HG02588 (cell line): ENCODE measurements around the gene GID8.
"Not testable (repeated sequence)": the region's sequence is repeated elsewhere in the genome, so short reads cannot be mapped to it uniquely, and the experiment has no call there.

ENCODE experiments used
- ATAC-seq: cut with Tn5 transposase; IDR thresholded peaks from one replicate; pipeline ENCODE4 v1.9.1; 2021; ENCODE audit warnings: mild to moderate bottlenecking, moderate library complexity; ENCODE audit not compliant: unreplicated experiment

GID8 gene

GRCh38 chr20:62956387-62957135, 18.6 kb downstream of the GID8 start:
- no peak for ATAC-seq

DNA sequence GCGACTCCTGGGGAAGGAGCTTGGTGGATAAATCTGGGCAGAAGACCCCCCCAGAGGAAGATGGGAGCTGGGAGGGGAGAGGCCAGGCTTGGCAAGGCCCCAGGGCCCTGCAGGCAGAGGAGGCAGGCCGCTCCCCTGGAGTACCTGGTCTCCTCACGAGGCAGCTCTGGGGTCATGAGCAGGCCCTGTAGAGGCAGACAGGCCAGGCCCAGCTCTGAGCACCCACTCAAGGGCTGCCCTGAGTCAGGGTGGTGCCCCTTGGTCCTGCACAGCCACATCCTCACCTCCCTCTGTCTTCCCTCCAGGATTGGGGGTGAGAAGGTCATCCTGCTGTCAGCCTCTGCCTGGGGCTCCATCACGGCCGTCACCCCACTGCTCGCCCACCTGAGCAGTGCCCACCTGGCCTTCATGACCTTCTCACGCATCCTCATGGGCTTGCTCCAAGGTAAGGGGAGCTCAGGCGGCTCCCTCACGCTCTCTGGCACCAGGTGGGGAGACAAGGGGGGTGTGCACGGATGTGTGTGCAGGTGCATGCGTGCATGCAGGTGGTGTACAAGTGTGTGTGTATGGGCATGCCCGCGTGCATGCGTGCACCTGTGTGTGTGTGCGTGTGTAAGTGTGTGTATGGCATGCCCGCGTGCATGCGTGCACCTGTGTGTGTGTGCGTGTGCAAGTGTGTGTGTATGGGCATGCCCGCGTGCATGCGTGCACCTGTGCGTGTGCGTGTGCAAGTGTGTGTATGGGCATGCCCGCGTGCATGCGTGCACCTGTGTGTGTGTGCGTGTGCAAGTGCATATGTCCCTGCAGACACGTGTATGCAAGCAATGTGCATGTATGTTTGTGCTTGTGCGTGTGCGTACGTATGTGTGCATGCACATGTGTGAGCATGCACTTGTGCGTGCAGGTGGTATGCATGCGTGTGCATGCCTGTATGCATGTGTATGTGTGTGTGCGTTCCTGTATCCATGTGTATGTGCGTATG, 19.5 kb downstream of the GID8 start:
- ATAC-seq: no peak

DNA sequence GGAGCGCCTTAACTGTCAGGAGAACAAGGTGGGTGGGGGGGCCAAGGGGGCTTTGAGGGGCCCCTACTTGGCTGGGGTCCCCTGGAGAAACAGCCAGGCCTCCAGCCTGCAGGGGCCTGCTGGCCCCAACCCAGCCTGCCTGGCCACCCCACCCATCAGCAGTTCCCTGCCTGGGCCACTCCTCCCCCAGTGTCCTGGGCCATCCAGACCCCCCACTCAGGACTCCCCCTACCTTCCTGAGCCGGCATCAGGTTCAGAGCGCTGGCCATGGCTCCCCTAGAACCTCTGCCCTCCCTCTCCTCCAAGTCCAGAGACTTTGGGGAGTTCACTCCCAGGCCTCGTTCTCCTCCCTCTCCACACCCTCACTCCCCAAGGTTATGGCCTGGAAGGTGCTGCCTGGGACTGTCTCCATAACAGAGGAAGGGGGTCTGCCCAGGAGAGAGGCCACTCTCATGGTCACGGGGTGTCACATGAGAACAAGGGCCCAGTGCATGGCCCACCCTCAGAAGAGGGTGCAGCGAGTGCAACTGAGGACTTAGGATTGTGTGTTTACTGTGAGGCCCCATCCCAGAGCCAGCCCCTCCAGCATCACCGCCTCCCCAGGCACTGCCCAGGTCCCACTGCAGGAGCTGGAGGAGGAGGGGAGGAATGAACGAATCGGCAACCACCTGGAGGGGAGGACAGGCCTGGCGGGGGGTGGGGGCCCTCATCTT, 20.6 kb downstream of the GID8 start:
- ATAC-seq: no peak

DNA sequence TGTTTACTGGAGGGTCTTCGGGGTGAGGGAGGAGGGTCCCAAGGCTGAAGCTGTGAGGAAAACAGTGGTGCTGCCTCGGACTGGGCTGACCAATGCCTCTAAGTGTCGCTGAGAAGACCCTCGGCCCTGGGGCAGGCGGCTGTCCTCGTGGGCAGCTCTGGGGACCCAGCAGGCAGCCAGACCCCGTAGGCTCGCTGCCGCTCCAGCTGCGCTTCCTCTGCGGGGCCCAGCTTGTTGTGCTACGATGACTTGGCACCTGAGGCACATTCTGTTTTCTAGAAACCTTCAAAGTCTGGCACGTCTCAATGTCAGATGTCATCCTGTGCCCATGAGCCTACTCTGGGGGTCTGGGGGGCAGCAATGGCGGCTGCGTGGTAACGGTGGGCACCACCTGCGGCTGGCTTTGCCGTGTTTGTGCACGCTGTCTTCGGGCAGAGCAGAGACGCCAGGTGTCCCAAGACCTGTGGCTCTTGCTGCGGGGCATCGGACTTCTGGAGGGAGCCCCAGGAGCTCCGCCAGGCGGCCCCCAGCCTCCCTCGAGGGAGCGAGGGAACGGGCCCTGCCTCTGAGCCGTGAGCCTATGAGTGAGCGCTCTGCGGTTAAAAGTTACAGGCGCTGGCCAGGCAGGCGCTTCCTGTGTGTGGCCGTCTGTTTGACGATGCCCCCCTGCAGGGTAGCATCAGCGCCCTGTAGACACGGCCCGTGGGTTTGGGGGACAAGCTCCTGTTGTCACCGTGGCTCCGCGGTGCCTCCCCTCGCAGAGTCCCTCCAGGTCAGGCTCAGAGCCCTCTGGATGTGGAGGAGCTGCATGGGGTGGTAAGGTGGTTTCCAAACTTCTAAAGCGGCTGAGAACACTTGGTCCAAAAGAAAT, 21.4 kb downstream of the GID8 start:
- no peak for ATAC-seq

- ATAC-seq: no peak
These were observed 22.1 kb downstream of the GID8 start for GRCh38 chr20:62959998-62960436.

DNA sequence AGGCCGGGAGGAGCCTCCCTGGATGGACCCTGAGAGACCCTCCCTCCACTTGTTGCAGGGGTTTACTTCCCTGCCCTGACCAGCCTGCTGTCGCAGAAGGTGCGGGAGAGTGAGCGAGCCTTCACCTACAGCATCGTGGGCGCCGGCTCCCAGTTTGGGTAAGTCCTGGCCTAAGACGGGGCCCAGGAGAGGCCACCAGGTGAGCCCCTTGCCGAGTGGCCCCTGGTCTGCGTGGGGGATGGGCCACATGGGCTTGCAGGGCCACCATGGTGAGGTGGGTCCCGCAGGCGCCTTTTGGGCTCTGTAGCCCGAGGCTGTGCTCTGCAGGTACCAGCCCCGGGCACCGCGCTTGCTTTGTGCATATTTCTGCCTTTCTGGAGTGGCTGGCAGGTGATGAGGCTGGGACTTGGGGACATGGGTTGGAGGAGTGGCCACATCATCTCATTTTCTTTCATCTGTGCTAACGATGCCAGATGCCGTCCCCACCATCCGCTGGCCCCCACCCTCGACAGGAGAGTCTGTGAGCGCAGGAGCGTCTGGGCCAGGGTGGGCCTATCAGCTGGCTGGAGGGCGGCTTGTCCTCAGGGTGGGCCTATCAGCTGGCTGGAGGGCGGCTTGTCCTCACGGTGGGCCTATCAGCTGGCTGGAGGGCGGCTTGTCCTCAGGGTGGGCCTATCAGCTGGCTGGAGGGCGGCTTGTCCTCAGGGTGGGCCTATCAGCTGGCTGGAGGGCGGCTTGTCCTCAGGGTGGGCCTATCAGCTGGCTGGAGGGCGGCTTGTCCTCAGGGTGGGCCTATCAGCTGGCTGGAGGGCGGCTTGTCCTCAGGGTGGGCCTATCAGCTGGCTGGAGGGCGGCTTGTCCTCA, 22.7 kb downstream of the GID8 start:
- ATAC-seq: not testable (repeated sequence)

DNA sequence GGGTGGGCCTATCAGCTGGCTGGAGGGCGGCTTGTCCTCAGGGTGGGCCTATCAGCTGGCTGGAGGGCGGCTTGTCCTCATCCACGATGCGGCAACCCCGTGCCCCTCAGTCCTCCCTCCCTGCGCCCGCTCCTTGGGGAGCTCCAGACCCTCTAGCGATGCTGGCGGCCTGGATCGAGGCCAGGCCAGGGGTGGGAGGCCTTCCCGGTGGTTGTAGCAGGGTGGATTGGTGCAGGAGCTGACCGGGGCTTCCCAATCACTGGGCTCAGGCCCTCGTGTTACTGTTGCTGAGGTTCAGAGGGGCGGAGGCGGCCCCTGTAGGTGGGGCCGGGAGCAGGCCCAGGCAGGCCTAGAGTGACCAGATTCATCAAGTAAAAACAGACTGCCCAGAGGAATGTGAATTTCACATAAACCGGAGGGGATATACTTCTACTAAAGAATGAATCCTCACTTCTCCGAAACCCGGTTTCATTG, 23.4 kb downstream of the GID8 start:
- ATAC-seq: no peak

DNA sequence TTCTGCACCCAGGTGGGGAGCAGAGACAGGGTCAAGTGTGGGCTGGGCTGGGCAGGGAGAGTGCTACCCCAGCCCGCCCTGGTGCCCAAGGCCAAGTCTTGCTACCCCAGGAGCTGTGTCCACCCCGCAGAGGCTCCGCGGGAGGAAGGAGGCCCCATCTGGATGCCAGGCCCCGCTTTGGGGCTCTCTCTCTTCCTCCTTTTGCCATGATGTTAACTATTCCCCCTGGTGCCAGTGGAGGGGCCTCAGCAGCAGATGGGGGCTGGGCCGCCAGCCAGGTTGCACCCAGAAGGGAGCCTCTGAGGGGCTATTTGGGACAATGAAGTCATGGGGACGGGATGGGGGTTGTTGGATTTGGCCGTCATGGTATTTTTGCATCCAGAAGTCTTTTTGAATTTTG, 23.9 kb downstream of the GID8 start:
- ATAC-seq: no peak

DNA sequence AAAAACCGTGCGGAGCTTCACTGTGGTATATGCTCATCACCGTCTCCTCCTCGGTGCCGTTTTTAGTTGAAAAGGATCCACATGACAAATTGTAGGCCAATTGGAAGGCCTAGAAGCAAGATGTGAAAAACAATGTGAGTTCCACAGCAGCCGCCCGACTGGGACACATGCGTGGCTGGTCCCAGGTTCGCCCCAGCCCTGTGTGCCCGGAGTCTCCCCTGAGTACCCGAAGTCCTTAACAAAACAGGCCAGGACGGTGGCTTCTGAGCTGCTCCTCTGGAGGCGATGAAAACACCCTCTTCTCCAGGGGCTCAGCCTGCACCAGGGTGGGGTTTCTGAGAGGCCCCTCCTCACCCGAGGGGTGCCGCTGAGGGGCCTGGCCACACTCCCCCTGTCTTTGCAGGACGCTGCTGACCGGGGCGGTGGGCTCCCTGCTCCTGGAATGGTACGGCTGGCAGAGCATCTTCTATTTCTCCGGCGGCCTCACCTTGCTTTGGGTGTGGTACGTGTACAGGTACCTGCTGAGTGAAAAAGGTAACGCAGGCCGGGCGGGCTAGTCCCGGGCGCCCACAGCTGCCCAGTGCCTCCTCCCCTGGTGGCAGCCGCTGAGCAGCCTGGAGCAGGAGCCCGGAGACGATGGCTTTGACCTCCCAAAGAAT, 24.4 kb downstream of the GID8 start:
- no peak for ATAC-seq

DNA sequence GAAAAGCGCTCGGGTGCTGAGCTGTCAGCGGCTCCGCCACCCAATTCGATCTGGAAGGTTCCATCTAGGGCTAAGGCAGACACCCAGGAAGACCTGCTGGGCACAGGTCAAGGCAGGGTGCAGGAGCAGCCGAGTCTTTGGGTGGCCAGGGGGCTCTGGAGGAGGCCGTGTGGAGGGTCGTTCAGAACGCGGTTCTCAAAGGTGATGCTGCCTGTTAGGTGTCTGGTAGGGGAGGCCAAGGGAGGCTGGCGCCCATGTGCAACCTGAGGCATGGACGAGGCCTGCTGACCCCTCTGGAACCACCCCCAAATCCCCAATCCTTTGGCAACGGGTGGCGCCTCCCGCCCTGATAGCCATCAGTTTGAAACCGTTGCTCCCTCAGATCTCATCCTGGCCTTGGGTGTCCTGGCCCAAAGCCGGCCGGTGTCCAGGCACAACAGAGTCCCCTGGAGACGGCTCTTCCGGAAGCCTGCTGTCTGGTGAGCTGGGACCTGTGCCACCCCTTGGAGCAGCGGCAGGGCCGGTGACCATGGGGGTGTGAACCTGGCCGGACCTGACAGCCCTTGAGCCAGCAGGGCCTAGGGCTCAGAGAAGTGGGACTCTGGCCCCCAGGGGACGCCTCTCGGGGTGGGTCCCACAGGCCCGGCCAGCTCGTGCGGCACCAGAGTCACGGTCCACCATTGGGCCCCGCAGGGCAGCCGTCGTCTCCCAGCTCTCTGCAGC, 25.1 kb downstream of the GID8 start:
- ATAC-seq: no peak

- no peak for ATAC-seq
These were observed 25.9 kb downstream of the GID8 start for GRCh38 chr20:62963614-62964397.

GRCh38 chr20:62964700-62965099, 26.8 kb downstream of the GID8 start:
- no peak for ATAC-seq

- no peak for ATAC-seq
These were observed 27.4 kb downstream of the GID8 start for GRCh38 chr20:62965363-62965771.

- no peak for ATAC-seq
These were observed 28.5 kb downstream of the GID8 start for GRCh38 chr20:62966212-62967148.

- no peak for ATAC-seq
These were observed 29.2 kb downstream of the GID8 start for GRCh38 chr20:62967149-62967501.

- ATAC-seq: no peak
These were observed 29.8 kb downstream of the GID8 start for GRCh38 chr20:62967628-62968351.
